Sigmoid colon (tissue), 7 donors: Measurements from ENCODE around the gene RIPPLY1. TPM values are rescaled to one million over a fixed set of nuclear protein-coding genes. Genes with fewer than 3 reads are reported as not detected.

Experiments used
- DNase-seq: peaks from one replicate; pipeline ENCODE4 v3.0.0-alpha.2; 2019
- H3K27ac ChIP-seq, 4 donors: fragments of 200-600 bp; sonication (generic); one replicate each; pipeline ENCODE4 v1.5.1; 2016 to 2019; ENCODE audit warnings: mild to moderate bottlenecking in 1 of 4
- H3K27me3 ChIP-seq, 3 donors: fragments of 200-600 bp; sonication (generic); one replicate each; pipeline ENCODE4 v1.5.1; 2019; ENCODE audit warnings: mild to moderate bottlenecking in 1 of 3
- H3K36me3 ChIP-seq, 4 donors: fragments of 200-600 bp; sonication (generic); one replicate each; pipeline ENCODE4 v1.5.1; 2016 to 2019
- H3K4me1 ChIP-seq, 4 donors: fragments of 200-600 bp; sonication (generic); one replicate each; pipeline ENCODE4 v1.5.1; 2017 to 2019
- H3K4me3 ChIP-seq, 4 donors: fragments of 200-600 bp; sonication (generic); one replicate each; pipeline ENCODE4 v1.5.1; 2017 to 2019; ENCODE audit warnings: mild to moderate bottlenecking in 2 of 4, moderate library complexity in 1 of 4
- H3K9me3 ChIP-seq, 4 donors: fragments of 200-600 bp in 3 of 4; sonication (generic) in 3 of 4; one replicate each; pipeline versions ENCODE4 v1.5.1 to v1.6.1; 2013 to 2019
- CTCF ChIP-seq, 4 experiments: fragments of 450-650 bp in 3 of 4; fragments of 200-600 bp in 1 of 4; IDR thresholded peaks; one replicate each; pipeline ENCODE4 v1.5.1; 2016 to 2019; ENCODE audit warnings: antibody characterized with exemption in 4 of 4, mild to moderate bottlenecking in 3 of 4, moderate library complexity in 2 of 4
- EP300 ChIP-seq, 4 donors: sonication (generic); formaldehyde crosslinking; IDR thresholded peaks; one replicate each; pipeline ENCODE4 v1.6.1; 2017; ENCODE audit warnings: antibody characterized with exemption in 4 of 4
- POLR2A ChIP-seq, 2 donors: fragments of 450-650 bp; IDR thresholded peaks; one replicate each; pipeline ENCODE4 v1.6.1; 2016; ENCODE audit warnings: antibody characterized with exemption in 2 of 2, mild to moderate bottlenecking in 2 of 2, moderate library complexity in 2 of 2
- POLR2AphosphoS5 ChIP-seq, 4 donors: sonication (generic); formaldehyde crosslinking; IDR thresholded peaks; one replicate each; pipeline ENCODE4 v1.6.1; 2017; ENCODE audit warnings: antibody characterized with exemption in 4 of 4
- WGBS, 2 donors: extraction: QIAGEN DNeasy Blood & Tissue Kit; methylation state at CpG; one replicate each; pipeline ENCODE4 v1.1.7; 2013; 5-methylcytosine and 5-hydroxymethylcytosine counted together
- intact Hi-C: fragments of 100-400 bp; cut with DNase I; formaldehyde crosslinking; loops from one replicate; pipeline ENCODE4 v1.15.1; 2023
- polyA plus RNA-seq, 3 donors: library from polyadenylated mRNA; stranded (reverse); fragments of 200-250 nt; gene quantifications; one replicate each; pipeline ENCODE4 v1.2.3, GENCODE V29; 2013
- total RNA-seq, 4 donors: library from RNA; depleted of rRNA; stranded (reverse); fragments of >200 nt; gene quantifications; one replicate each; pipeline ENCODE4 v1.1.0, GENCODE V29; 2016
- donor health status: healthy with polysubstance abuse.
- donor health status: Bipolar disorder and iron deficiency.
- donor health status: healthy.

Gene RIPPLY1
- total and polyA plus RNA-seq, 7 donors: 0.09 TPM; not detected in 6

DNA sequence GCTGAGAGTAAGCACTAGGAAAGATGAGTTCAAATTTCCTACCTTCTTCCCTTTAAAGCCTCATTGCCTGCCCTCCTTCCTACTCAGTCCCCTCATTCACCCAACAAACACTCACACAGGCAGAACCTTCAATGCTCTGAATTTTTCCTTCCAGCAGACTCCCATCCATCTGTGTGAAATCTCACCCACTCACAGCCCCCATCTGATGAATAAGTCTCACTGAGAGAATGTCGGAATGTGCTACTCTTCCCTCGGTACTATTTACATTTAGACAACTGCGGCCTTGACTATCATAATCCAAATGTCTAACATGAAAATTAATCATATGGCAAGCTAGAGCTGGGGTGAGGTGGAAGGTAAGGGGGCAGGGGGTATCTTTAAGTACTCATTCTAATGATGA is 36.4 kb upstream of the RIPPLY1 start:
- H3K36me3 ChIP-seq: peaks cover 0 to 4% (median 0%) of the 10 kb centered on the region in 4 donors
- H3K4me1 ChIP-seq: no peaks in the 10 kb centered on the region
- DNase-seq: no peak
- no peak overlapping the region for H3K4me3 ChIP-seq
- no peaks in the 10 kb centered on the region for H3K27me3 ChIP-seq
- WGBS, 2 donors: 74 to 80% methylated on average over 3 of the region's 3 CpGs
- intact Hi-C loops: no loop called here
- H3K9me3 ChIP-seq: no peaks in the 10 kb centered on the region
- H3K27ac ChIP-seq: no peak overlapping the region
- TF ChIP-seq POLR2A (IDR thresholded peaks at IDR 0.05) (no peak), EP300 (IDR thresholded peaks at IDR 0.05) (no peak), CTCF (IDR thresholded peaks at IDR 0.05) (no peak), POLR2AphosphoS5 (IDR thresholded peaks at IDR 0.05) (no peak)

DNA sequence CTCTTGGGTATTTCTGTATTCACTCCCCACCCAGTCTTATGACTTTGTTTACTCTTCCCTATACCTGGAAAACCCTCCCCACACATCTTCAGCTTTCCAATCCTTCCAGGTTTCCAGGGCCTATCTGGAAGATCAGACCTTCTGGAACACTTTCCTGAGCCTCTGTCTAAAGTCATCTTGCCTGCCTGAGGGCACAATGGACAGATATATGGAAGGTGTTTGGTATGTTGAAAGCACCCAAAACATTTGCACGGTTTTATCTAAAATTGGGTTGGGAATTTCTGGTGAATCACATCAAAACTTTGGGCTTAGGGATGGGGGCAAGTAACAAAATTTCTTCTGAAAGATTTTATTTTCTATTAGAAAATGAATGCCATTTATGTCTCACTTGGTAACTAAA is 33.1 kb upstream of the RIPPLY1 start:
- intact Hi-C loops: no loop called here
- Histone ChIP-seq H3K9me3 (no peaks in the 10 kb centered on the region), H3K27ac (no peak overlapping the region), H3K4me3 (no peak overlapping the region), H3K4me1 (peaks cover 0 to 3% (median 0%) of the 10 kb centered on the region in 4 donors), H3K27me3 (no peaks in the 10 kb centered on the region), H3K36me3 (no peaks in the 10 kb centered on the region)
- no peak for DNase-seq
- TF ChIP-seq EP300 (IDR thresholded peaks at IDR 0.05) (no peak), POLR2AphosphoS5 (IDR thresholded peaks at IDR 0.05) (no peak), POLR2A (IDR thresholded peaks at IDR 0.05) (no peak), CTCF (IDR thresholded peaks at IDR 0.05) (no peak)
- WGBS, 2 donors: 96% methylated on average over 1 of the region's 1 CpG

DNA sequence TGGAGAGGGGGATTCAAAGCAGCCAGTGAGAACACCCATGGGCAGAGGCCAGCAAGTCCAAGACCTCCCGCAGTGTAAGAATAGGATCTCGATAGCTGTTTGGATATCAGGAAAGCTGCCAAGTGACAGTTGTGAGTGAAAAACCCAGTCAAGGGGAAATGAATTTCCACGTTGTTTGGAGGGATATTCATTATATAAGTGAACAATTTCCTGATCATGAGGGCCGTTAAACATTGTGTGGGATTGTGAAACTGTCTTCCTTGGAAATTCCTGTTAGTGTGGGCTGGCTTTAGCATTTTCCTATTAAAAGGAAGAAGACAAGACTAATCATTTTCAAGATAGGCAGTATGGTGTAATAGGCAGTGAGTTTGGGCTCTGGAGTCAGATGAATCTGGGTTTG is 32.0 kb upstream of the RIPPLY1 start:
- Histone ChIP-seq H3K36me3 (no peaks in the 10 kb centered on the region), H3K4me3 (no peak overlapping the region), H3K4me1 (peaks cover 0 to 3% (median 0%) of the 10 kb centered on the region in 4 donors), H3K27me3 (no peaks in the 10 kb centered on the region), H3K9me3 (no peaks in the 10 kb centered on the region), H3K27ac (no peak overlapping the region)
- no peak for DNase-seq
- no peak for TF ChIP-seq POLR2A (IDR thresholded peaks at IDR 0.05)
- TF ChIP-seq CTCF (IDR thresholded peaks at IDR 0.05): no peak
- TF ChIP-seq EP300 (IDR thresholded peaks at IDR 0.05): no peak
- TF ChIP-seq POLR2AphosphoS5 (IDR thresholded peaks at IDR 0.05): no peak
- intact Hi-C loops: no loop called here
- 28 to 57% methylated on average over 4 of the region's 4 CpGs for WGBS, 2 donors

- DNase-seq: no peak
- H3K27ac ChIP-seq: no peak overlapping the region
These were observed 30.4 kb upstream of the RIPPLY1 start for GRCh38 chrX:106933538-106933961.

More at GRCh38 chrX:106933538-106933961, 30.4 kb upstream of the RIPPLY1 start:
- 1 to 15% methylated on average over 3 of the region's 3 CpGs for WGBS, 2 donors
- Histone ChIP-seq H3K27me3 (no peaks in the 10 kb centered on the region), H3K4me3 (no peak overlapping the region), H3K4me1 (peaks cover 0 to 3% (median 0%) of the 10 kb centered on the region in 4 donors), H3K9me3 (no peaks in the 10 kb centered on the region), H3K36me3 (no peaks in the 10 kb centered on the region)
- intact Hi-C loops: no loop called here
- TF ChIP-seq CTCF (IDR thresholded peaks at IDR 0.05) (no peak), POLR2A (IDR thresholded peaks at IDR 0.05) (no peak), EP300 (IDR thresholded peaks at IDR 0.05) (no peak), POLR2AphosphoS5 (IDR thresholded peaks at IDR 0.05) (no peak)
